Cardiac septum (tissue), 1 donor: Measurements from ENCODE around the gene TTLL8. TPM values are rescaled to one million over a fixed set of nuclear protein-coding genes. Genes with fewer than 3 reads are reported as not detected.
A peak's percentile ranks its signal among the peaks of the same experiment; 100 is the strongest.
"Not testable (repeated sequence)": the region's sequence is repeated elsewhere in the genome, so short reads cannot be mapped to it uniquely, and the experiment has no call there.

ENCODE experiments used
- DNase-seq: peaks from one replicate; pipeline ENCODE4 v3.0.0-alpha.2; 2020; ENCODE audit warnings: low spot score
- intact Hi-C: fragments of 100-400 bp; cut with DNase I; formaldehyde crosslinking; loops from one replicate; pipeline ENCODE4 v1.14.0; 2022
- long read RNA-seq: library from polyadenylated mRNA; unstranded; transcript quantifications from one replicate; pipeline ENCODE4 v2.0.0, GENCODE V29; 2021
- total RNA-seq: library from RNA; stranded (reverse); fragmentation: NEBNext Ultra II Directional; extraction: Animal tissue kit (Norgen Biotek cat#: 25700); gene quantifications from one replicate; pipeline ENCODE4 v1.2.1, GENCODE V29; 2021
- donor health status: DM: no; HTN: no; CAD: no.

TTLL8 gene
- not detected for total RNA-seq
- long read RNA-seq = 0 reads

DNA sequence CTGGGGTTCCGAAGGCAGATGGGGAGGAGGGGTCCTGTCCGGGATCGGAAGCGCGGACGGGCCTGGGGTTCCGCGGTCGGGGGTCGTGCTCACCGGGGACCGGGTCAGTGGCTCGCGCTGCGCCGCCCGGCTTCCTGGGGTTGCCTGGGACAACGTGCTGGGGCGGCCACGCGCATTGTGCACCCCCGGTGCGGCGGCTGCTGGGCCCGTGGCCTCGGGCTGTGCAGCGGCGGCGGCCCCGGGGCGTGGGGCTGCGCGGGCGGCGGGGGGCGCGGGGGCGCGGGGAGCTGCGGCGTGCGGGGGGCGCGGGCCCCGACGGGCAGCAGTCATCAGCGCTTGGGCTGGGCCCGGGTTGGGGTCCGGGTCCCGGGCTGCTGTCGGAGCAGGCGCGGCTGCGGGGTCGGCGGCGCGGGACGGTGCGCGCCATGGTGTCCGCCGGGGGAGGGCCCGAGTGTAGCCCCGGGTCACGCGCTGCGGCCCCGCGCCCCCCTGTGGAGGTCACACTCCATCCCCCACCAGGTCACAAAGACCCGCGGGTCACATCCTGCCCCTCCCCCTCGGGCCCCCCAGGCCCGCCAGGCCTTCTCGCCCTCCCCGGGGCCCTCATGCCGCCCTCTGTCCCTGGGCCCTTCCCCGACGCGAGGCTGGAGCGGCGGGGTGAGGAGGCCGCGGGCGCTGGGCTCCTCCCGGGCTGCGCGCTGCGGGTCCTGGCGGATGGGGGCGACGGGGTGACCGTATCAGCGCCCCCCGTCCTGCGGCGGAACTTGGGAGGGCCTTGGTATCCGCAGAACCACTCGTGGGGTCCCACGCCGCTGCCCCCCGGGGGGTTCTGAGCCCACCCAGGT lies at the start of gene TTLL8:
TSS of gene TTLL8 (minus strand) at position 238 of the 845 bp plus-strand sequence.
- no peak for DNase-seq

DNA sequence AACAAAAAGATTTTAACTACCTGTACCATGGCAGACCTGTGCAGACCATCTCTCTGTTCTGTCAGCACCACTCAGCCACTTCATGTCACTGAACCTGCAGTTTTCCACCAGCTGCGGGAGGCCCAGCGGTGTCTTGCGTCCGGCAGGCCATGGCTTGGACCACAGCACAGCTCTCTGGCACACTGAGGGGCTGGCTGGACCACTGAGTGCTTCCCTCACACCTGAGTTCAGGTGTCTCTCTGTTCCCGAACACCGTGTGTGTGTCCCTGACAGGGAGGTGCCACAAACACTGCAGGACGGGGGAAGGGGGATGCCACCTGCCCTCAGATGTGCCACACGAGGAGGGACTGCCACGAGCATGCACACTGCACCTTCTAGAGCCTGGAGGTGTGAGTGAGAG lies 49.4 kb upstream of the TTLL8 start:
- no peak for DNase-seq
- intact Hi-C loops = no loop called here

More for the DNA sequence above, at the start of gene TTLL8:
- intact Hi-C loops = no loop called here

- DNase-seq = no peak
- intact Hi-C loops = no loop called here
Measured at GRCh38 chr22:50105208-50106100, 47.4 kb upstream of the TTLL8 start.

GRCh38 chr22:50104141-50104544 lies 46.0 kb upstream of the TTLL8 start:
- intact Hi-C loops = no loop called here
- DNase-seq = no peak

DNA sequence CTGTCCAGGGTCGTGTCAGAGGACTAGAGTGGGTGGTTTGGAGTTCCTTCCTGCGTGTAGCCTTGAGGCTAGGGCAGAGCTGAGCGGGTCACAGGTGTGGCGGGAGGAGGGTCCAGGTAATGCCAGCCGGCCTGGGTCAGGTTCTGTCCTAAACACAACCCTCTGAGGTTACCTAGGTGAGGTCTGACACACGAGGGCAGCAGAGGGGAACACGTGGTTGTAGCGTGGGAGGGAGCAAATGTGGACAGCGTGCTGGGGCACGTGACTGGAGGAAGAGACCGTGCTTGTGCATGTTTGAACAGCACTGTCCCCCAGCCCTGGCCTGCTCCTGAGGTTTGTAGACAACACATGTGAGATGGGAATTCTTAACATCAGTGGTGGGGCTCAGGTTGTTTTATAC lies 44.8 kb upstream of the TTLL8 start:
- intact Hi-C loops = no loop called here
- no peak for DNase-seq

DNA sequence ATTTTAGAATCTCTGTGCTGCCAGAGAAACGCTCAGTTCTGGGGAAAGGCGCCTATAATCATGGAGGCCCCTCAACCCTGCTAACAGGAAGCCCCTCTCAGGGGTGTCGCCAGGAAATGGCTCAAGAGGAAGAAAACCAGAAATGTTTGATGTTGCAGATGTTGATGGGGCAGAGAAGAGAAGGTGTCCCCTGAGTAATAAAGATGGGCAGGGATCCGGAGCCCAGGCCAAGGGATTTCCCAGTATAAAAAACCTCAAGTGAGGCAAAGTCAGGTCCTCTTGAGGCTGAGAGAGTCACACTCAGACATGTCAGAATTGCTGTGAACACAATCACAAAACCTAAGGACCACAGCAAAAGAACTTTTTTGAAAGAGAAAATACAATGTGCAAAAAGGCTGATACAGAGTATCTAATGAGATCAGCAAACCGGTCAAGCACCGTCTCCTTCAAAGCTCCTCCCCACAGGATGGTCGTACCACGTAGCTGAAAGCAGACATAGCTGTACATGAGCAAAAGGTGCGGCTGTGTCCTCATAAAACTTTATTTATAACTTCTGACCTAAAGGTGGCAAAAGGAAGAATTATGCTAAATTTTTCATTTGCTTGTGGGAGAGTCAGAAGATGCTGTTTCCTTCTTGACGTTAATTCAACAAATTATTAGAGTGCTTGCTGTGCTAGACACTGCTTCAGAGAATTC lies 43.9 kb upstream of the TTLL8 start:
- intact Hi-C loops = no loop called here
- DNase-seq = no peak

GRCh38 chr22:50098052-50098451 lies 40.0 kb upstream of the TTLL8 start:
- intact Hi-C loops = no loop called here
- no peak for DNase-seq

- intact Hi-C loops = no loop called here
- DNase-seq = no peak
Measured at GRCh38 chr22:50092342-50092741, 34.2 kb upstream of the TTLL8 start.

DNA sequence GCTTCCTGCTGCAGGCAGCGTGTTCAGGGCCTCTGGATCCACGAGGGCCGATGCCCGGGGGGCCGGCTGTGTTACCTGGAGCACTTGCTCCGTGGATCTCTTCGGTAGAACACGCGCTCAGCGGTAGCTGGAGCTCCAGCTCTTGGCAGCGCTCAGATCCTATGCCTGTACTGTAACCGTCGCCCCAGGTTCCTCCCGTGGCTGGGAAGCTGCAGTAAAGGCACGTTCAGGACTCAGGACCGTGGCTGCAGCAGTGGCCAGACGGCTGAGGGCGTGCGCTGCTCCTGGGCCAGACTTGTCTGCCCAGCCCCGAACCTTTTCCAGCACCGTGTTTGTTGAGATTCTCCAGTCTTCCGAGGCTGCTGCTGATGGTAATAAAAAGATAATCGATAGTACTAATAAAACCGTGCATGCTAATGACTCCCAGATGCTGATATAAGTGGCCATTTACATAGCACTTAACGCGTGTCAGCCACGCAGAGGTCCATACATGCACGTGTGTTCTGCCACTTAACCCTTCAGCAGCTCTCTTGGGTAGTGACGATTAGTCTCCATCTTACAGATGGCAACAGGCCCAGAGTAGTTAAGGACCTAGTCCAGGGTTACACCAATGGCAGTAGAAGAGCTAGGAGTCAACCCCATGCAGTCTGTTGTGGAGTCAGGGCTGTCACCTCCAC lies 33.1 kb upstream of the TTLL8 start:
- DNase-seq = no peak
- intact Hi-C loops = no loop called here

- no peak for DNase-seq
- intact Hi-C loops = no loop called here
Measured at GRCh38 chr22:50090412-50090714, 32.3 kb upstream of the TTLL8 start.

DNA sequence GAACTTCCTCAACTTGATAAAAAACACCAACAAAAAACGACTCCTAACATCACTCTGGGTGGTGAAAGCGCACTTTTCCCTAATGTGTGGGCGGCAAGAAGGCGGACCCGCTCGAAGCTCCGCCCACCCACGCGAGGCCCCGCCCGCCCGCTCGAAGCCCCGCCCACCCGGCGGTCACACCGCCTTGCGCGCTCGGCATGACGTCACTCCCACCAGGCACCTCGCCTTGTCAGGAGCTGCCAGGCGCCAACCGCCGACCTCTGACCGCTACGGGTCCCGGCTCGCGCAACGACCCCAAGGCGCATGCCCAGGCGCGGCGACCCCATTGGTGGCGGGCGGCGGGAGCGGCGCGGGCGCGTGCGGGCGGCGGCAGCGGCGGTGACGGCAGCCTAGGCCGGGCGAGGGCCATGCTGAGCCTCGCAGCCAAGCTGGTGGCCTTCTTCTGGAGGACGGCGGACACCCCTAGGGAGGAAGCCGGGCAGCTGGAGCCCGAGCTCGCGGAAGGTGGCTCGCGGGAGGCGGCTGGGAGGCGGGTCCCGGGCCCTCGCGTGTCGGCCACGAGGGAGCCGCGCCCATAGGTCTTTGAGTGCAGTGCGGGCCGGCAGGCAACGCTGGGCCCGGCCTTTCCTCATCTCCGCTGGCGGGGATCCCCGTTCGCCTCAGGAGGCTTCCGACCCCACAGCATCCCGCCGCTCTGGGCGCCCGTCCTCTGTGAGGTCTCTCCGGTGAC lies 31.7 kb upstream of the TTLL8 start, which contains the start of gene MOV10L1:
TSS of gene MOV10L1 (plus strand) at position 325 of the 730 bp plus-strand sequence. CDS start at position 408, 83 bp downstream.
- intact Hi-C loops = no loop called here
- no peak for DNase-seq

DNA sequence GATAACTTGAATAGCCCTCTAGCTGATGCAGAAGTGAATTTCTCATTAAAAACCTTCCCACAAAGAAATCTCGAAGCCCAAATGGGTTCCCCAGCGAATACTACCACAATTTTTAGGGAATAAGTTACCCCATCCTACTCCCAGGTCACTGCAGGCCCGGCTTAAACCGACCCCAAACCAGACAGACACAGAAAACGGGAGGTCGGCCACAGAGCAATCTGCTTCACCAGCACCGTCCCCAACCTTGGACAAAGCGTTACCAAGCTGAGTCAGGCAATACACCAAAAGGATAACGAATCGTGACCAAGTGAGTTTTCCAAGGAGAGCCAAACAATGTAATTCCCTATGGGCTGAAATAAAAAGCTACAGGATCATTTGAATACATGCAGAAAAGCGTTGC lies 31.1 kb upstream of the TTLL8 start:
- no peak for DNase-seq
- intact Hi-C loops = no loop called here

DNA sequence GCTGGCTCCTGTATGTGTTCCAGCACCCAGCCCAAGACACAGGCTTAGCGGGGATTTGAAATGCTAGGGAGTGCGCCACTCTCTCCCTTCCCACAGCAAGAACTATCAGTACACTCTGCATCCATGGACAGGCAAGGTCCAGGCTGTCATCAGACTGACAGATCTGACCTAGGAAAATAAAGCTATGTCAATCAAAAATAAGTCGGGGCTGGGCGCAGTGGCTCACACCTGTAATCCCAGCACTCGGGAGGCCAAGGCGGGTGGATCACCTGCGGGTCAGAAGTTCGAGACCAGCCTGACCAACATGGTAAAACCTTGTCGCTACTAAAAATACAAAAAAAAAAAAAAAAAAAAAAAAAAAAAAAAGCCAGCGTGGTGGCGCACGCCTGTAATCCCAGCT lies 30.0 kb upstream of the TTLL8 start:
- peak; percentile 46 for DNase-seq

DNA sequence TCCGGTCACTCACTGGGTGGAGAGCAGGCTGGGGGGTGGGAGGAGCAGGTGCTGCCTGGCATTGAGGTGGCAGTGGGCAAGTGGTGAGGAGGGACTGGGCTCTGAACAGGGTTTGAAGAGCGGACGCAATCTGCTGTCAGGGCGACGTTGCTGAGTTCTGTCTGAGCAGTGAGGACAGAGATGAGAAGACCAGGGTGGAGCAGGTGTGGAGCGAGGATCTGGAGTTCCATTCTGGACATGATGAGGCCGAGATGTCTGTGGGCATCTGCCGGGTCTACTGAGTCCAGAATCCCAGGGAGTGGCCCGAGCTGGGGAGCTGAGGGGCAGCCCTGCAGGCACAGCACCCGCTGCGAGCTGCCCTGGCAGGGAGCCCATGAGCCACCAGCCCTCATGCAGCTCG lies 29.5 kb upstream of the TTLL8 start:
- intact Hi-C loops = no loop called here
- DNase-seq = peak; percentile 39

More for the DNA sequence above, 30.0 kb upstream of the TTLL8 start:
- intact Hi-C loops = no loop called here

DNA sequence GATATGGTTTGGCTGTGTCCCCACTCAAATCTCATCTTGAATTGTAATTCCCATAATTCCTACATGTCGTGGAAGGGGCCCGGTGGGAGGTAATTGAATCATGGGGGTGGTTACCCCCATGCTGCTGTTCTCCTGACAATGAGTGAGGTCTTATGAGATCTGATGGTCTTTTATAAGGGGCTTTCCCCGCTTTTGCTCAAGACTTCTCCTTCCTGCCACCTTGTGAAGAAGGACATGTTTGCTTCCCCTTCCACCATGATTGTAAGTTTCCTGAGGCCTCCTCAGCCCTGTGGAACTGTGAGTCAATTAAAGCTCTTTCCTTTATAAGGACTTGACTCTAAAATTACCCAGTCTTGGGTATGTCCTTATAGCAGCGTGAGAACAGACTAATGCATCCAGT lies 28.9 kb upstream of the TTLL8 start:
- peak; percentile 19 for DNase-seq
- intact Hi-C loops = not testable (repeated sequence)

GRCh38 chr22:50086526-50086925 lies 28.4 kb upstream of the TTLL8 start:
- intact Hi-C loops = no loop called here
- no peak for DNase-seq

- peak; percentile 74 for DNase-seq
- intact Hi-C loops = no loop called here
Measured at GRCh38 chr22:50085211-50085972, 27.3 kb upstream of the TTLL8 start, which contains the start of gene MLC1. Gene MLC1, minus strand, starts transcription at chr22:50085426. Its CDS starts 524 bp downstream, at chr22:50084902.

DNA sequence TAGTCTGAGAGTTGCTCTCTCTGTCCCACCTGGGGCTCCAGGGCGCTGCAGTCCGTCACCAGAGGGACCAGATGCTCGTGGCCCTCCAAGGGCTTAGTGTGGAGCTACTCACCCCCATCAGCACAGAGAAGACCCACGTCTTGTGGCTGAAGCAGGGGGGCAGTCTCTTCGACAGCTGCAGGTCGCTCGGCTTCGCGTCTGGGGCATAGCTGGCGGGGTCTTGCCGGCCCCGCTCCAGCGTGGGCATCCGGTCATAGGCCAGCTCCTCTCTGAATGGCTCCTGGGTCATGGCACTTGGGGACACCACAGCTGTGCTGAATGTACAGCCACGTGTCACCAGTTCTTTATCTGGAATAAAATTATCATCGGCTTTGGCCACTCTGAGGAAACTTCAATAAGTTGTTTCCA lies 26.5 kb upstream of the TTLL8 start:
- intact Hi-C loops = no loop called here
- no peak for DNase-seq
